H9 (cell line): ENCODE results near the gene SPSB3. TPM values are rescaled to one million over a fixed set of nuclear protein-coding genes. Genes with fewer than 3 reads are reported as not detected.

Source experiments
- DNase-seq: peaks from one replicate; pipeline ENCODE4 v3.0.0-alpha.2; 2017
- H2AFZ ChIP-seq: one replicate; pipeline ENCODE4 v1.6.1; 2013; ENCODE audit warnings: mild to moderate bottlenecking, low read length, control low read depth, moderate library complexity
- H2AK5ac ChIP-seq: 2 replicates; pipeline ENCODE4 v1.6.1; 2013; ENCODE audit warnings: low read length, control low read depth, mixed read lengths; ENCODE audit not compliant: insufficient read length
- H2BK120ac ChIP-seq: one replicate; pipeline ENCODE4 v1.6.1; 2013; ENCODE audit warnings: low read depth, mild to moderate bottlenecking, low read length, control low read depth, inconsistent platforms; ENCODE audit not compliant: poor library complexity, severe bottlenecking
- H2BK12ac ChIP-seq: 2 replicates; pipeline ENCODE4 v1.6.1; 2013; ENCODE audit warnings: low read length, control low read depth, mixed read lengths, low read depth; ENCODE audit not compliant: insufficient read length
- H2BK15ac ChIP-seq: 2 replicates; pipeline ENCODE4 v1.6.1; 2013; ENCODE audit warnings: low read depth, low read length, control low read depth
- H2BK20ac ChIP-seq: one replicate; pipeline ENCODE4 v1.6.1; 2013; ENCODE audit warnings: low read depth, mild to moderate bottlenecking, low read length, control low read depth, inconsistent platforms; ENCODE audit not compliant: poor library complexity, severe bottlenecking
- H2BK5ac ChIP-seq: 2 replicates; pipeline ENCODE4 v1.6.1; 2013; ENCODE audit warnings: low read length, control low read depth, mixed read lengths; ENCODE audit not compliant: insufficient read length
- H3K14ac ChIP-seq: 2 replicates; pipeline ENCODE4 v1.6.1; 2013; ENCODE audit warnings: low read length, control low read depth; ENCODE audit not compliant: insufficient read depth
- H3K18ac ChIP-seq: 2 replicates; pipeline ENCODE4 v1.6.1; 2013; ENCODE audit warnings: low read depth, mild to moderate bottlenecking, mixed read lengths, low read length, control low read depth; ENCODE audit not compliant: insufficient read length
- H3K23ac ChIP-seq: 2 replicates; pipeline ENCODE4 v1.6.1; 2013; ENCODE audit warnings: low read length, control low read depth, mixed read lengths, low read depth; ENCODE audit not compliant: insufficient read length
- H3K23me2 ChIP-seq: 2 replicates; pipeline ENCODE4 v1.6.1; 2013; ENCODE audit warnings: low read depth, mild to moderate bottlenecking, mixed read lengths, low read length, control low read depth; ENCODE audit not compliant: insufficient read length, poor library complexity, severe bottlenecking
- H3K27ac ChIP-seq: 2 replicates; pipeline ENCODE4 v1.5.1; 2013; ENCODE audit warnings: low read length, control low read depth, mixed read lengths, low read depth; ENCODE audit not compliant: insufficient read length
- H3K27me3 ChIP-seq: 2 replicates; pipeline ENCODE4 v1.6.1; 2013; ENCODE audit warnings: low read length, control low read depth, inconsistent platforms; ENCODE audit not compliant: insufficient read depth
- H3K4ac ChIP-seq: 2 replicates; pipeline ENCODE4 v1.6.1; 2013; ENCODE audit warnings: low read depth, mild to moderate bottlenecking, control low read depth, inconsistent platforms, low read length, moderate library complexity
- H3K4me1 ChIP-seq: 2 replicates; pipeline ENCODE4 v1.6.1; 2013; ENCODE audit warnings: low read length, control low read depth, inconsistent platforms; ENCODE audit not compliant: insufficient read depth
- H3K4me2 ChIP-seq: 2 replicates; pipeline ENCODE4 v1.6.1; 2013; ENCODE audit warnings: low read length, control low read depth, mixed read lengths; ENCODE audit not compliant: insufficient read length, insufficient read depth
- H3K56ac ChIP-seq: 2 replicates; pipeline ENCODE4 v1.6.1; 2013; ENCODE audit warnings: low read depth, mild to moderate bottlenecking, mixed read lengths, low read length, control low read depth; ENCODE audit not compliant: insufficient read length
- H3K79me1 ChIP-seq: 2 replicates; pipeline ENCODE4 v1.6.1; 2013; ENCODE audit warnings: low read depth, mild to moderate bottlenecking, moderate library complexity, low read length, control low read depth, inconsistent platforms; ENCODE audit not compliant: insufficient read depth, poor library complexity, severe bottlenecking
- H3K79me2 ChIP-seq: 2 replicates; pipeline ENCODE4 v1.6.1; 2013; ENCODE audit warnings: low read length, control low read depth, inconsistent platforms; ENCODE audit not compliant: insufficient read depth
- H3K9ac ChIP-seq: 2 replicates; pipeline ENCODE4 v1.6.1; 2013; ENCODE audit warnings: low read length, control low read depth, mixed read lengths; ENCODE audit not compliant: insufficient read length; ENCODE audit errors: extremely low read depth
- H3K9me3 ChIP-seq: one replicate; pipeline ENCODE4 v1.6.1; 2013; ENCODE audit warnings: low read depth, low read length, inconsistent platforms; ENCODE audit not compliant: control insufficient read depth
- H3T11ph ChIP-seq: one replicate; pipeline ENCODE4 v1.6.1; 2013; ENCODE audit warnings: mild to moderate bottlenecking, low read length, control low read depth, inconsistent platforms
- H4K20me1 ChIP-seq: one replicate; pipeline ENCODE4 v1.6.1; 2013; ENCODE audit not compliant: control insufficient read depth, insufficient read length, insufficient read depth
- H4K5ac ChIP-seq: 2 replicates; pipeline ENCODE4 v1.6.1; 2013; ENCODE audit warnings: low read depth, mild to moderate bottlenecking, mixed read lengths, low read length, control low read depth; ENCODE audit not compliant: insufficient read length
- H4K8ac ChIP-seq: replicated peaks from 2 replicates; pipeline ENCODE4 v1.6.1; 2013; ENCODE audit warnings: low read length, control low read depth, mixed read lengths, low read depth; ENCODE audit not compliant: insufficient read length
- H4K91ac ChIP-seq: 2 replicates; pipeline ENCODE4 v1.6.1; 2013; ENCODE audit warnings: low read depth, mild to moderate bottlenecking, moderate library complexity, mixed read lengths, low read length, control low read depth; ENCODE audit not compliant: insufficient read length
- H3K27ac Mint-ChIP-seq, 3 experiments: 2 replicates in 2 of 3; 3 replicates in 1 of 3; pipeline ENCODE4 v1.8.0; 2020 to 2021; ENCODE audit warnings: mixed read lengths in 3 of 3, mild to moderate bottlenecking in 1 of 3, moderate library complexity in 1 of 3
- H3K27me3 Mint-ChIP-seq: 2 replicates; pipeline ENCODE4 v1.8.0; 2021; ENCODE audit warnings: low read depth, mild to moderate bottlenecking, moderate library complexity, mixed read lengths
- H3K36me3 Mint-ChIP-seq, 3 experiments: 2 replicates in 2 of 3; 3 replicates in 1 of 3; pipeline ENCODE4 v1.8.0; 2020 to 2021; ENCODE audit warnings: low read depth in 3 of 3, mixed read lengths in 3 of 3; ENCODE audit not compliant: insufficient read depth in 1 of 3
- H3K4me1 Mint-ChIP-seq, 2 experiments: 2 replicates each; pipeline ENCODE4 v1.8.0; 2020; ENCODE audit warnings: mixed read lengths in 2 of 2
- H3K4me3 Mint-ChIP-seq, 2 experiments: 2 replicates in 1 of 2; 3 replicates in 1 of 2; pipeline ENCODE4 v1.8.0; 2020 to 2021; ENCODE audit warnings: mild to moderate bottlenecking in 2 of 2, mixed read lengths in 2 of 2, moderate library complexity in 1 of 2
- H3K9me3 Mint-ChIP-seq, 2 experiments: 2 replicates in 1 of 2; 3 replicates in 1 of 2; pipeline ENCODE4 v1.8.0; 2020; ENCODE audit warnings: mild to moderate bottlenecking in 2 of 2, mixed read lengths in 2 of 2, moderate library complexity in 1 of 2
- CTCF ChIP-seq: fragments of 200-600 bp; sonication (generic); conservative IDR thresholded peaks from 3 replicates; pipeline ENCODE4 v1.8.0; 2021; ENCODE audit warnings: antibody characterized with exemption, mild to moderate bottlenecking
- WGBS: extraction: QIAGEN DNeasy Blood & Tissue Kit; methylation state at CpG from one replicate; pipeline ENCODE4 v1.1.7; 2013; ENCODE audit warnings: missing lambda C conversion rate, low lambda C conversion rate, mixed read lengths; ENCODE audit not compliant: insufficient read length; ENCODE audit errors: extremely low coverage; 5-methylcytosine and 5-hydroxymethylcytosine counted together
- total RNA-seq: library from RNA; stranded (reverse); gene quantifications from 2 replicates; pipeline ENCODE4 v1.2.1, GENCODE V29; 2021

Gene SPSB3
- total RNA-seq, 1 experiment from 2014 or later, result 19.9 TPM

- no peak overlapping the region for H3K56ac ChIP-seq
- no peak overlapping the region for H3K23ac ChIP-seq
- Mint-ChIP-seq H3K36me3 (peaks cover 7 to 39% (median 29%) of the 10 kb centered on the region in 3 experiments; a peak in 6 of 7 replicates), H3K4me1 (peaks cover 3 to 7% of the 10 kb centered on the region in 2 experiments), H3K27ac (no peak overlapping the region), H3K4me3 (no peak overlapping the region), H3K27me3 (no peaks in the 10 kb centered on the region; the same call in 1 of the 2 replicates), H3K9me3 (no peaks in the 10 kb centered on the region)
- no peak overlapping the region for H3K9ac ChIP-seq
- no peaks in the 10 kb centered on the region for H3K79me1 ChIP-seq
- no peak overlapping the region for H3K18ac ChIP-seq
- no peak overlapping the region for H2BK120ac ChIP-seq
- no peak overlapping the region for H3K27ac ChIP-seq
- H2BK15ac ChIP-seq, result no peak overlapping the region
- no peak overlapping the region for H2BK12ac ChIP-seq
- DNase-seq, result no peak
- TF ChIP-seq CTCF, result no peak
- WGBS, result no CpG with 5 or more reads among the region's 22 CpGs
- no peak overlapping the region for H4K5ac ChIP-seq
- H3K9me3 ChIP-seq, result no peaks in the 10 kb centered on the region
- no peak overlapping the region for H2AK5ac ChIP-seq
- no peak overlapping the region for H4K8ac ChIP-seq
- H2AFZ ChIP-seq, result no peak overlapping the region
- no peak overlapping the region for H3T11ph ChIP-seq
- H3K4me2 ChIP-seq, result no peak overlapping the region
- no peaks in the 10 kb centered on the region for H3K27me3 ChIP-seq
- no peak overlapping the region for H2BK5ac ChIP-seq
- H3K23me2 ChIP-seq, result peaks cover 6% of the 10 kb centered on the region
- H3K4me1 ChIP-seq, result no peaks in the 10 kb centered on the region
- no peak overlapping the region for H4K91ac ChIP-seq
- H2BK20ac ChIP-seq, result no peak overlapping the region
- no peaks in the 10 kb centered on the region for H4K20me1 ChIP-seq
- H3K14ac ChIP-seq, result no peak overlapping the region
- H3K79me2 ChIP-seq, result no peaks in the 10 kb centered on the region
- H3K4ac ChIP-seq, result no peak overlapping the region
Observed at GRCh38 chr16:1765826-1766225, 16.5 kb downstream of the SPSB3 start.
